Measurements from ENCODE around the gene NR4A3.
A peak's percentile ranks its signal among the peaks of the same experiment; 100 is the strongest.

NR4A3 gene

DNA sequence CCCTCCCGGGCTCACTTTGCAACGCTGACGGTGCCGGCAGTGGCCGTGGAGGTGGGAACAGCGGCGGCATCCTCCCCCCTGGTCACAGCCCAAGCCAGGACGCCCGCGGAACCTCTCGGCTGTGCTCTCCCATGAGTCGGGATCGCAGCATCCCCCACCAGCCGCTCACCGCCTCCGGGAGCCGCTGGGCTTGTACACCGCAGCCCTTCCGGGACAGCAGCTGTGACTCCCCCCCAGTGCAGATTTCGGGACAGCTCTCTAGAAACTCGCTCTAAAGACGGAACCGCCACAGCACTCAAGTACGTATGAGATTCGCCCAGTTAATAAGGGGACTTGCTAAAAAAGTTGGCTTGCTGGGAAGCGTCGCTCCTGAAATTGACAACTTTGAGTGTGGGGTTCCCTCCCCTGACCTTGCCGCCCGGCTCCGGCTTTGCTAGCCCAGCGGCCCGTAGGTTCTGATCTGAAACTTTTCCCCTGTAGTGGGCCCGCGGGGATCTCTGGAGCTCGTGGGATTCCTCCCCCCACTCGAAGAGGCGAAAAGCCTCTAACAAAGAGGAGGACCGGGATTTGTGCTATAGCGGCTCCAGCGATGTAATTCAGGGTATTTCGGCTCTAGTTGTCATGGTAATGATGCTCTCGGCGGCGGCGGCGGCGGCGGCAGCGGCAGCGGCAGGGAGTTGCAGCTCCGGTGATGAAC, 572 bp downstream of the NR4A3 start:
- Histone ChIP-seq H3K14ac (ENCODE audit: low read length in 2 of 2) (no peak overlapping the region), H3K9me3 (ENCODE audit: control insufficient read depth, low read length) (no peaks in the 10 kb centered on the region), H3K18ac (ENCODE audit: low read depth in 1 of 2, low read length in 2 of 2) (peak overlapping the region in 1 of 2 experiments; percentile 49), H3K4me2 (ENCODE audit: low read length, poor library complexity, severe bottlenecking) (peak overlapping the region; percentile 96), H3K27ac (ENCODE audit: low read length, poor library complexity, severe bottlenecking) (no peak overlapping the region), H2AK5ac (ENCODE audit: low read length, severe bottlenecking) (no peak overlapping the region), H3K4me1 (ENCODE audit: control insufficient read depth, insufficient read depth, low read depth, low read length) (peaks cover 38% of the 10 kb centered on the region), H2AFZ (ENCODE audit: low read depth, low read length) (peak overlapping the region; percentile 43), H3K4me3 (ENCODE audit: insufficient read depth in 1 of 2, low read depth in 1 of 2, low read length in 2 of 2) (peak overlapping the region; percentile 75 to 98), H3K79me1 (replicated peaks; ENCODE audit: low read length, poor library complexity, severe bottlenecking) (peaks cover 2% of the 10 kb centered on the region), H2BK120ac (ENCODE audit: low read depth, low read length) (no peak overlapping the region), H3K36me3 (ENCODE audit: control insufficient read depth in 1 of 2, insufficient read depth in 2 of 2, low read depth in 1 of 2, low read length in 2 of 2) (no peaks in the 10 kb centered on the region), H3K23ac (ENCODE audit: low read length in 2 of 2) (peak overlapping the region in 1 of 2 experiments; percentile 29), H2BK15ac (ENCODE audit: low read depth, poor library complexity, severe bottlenecking) (peak overlapping the region; percentile 40), H2BK12ac (ENCODE audit: low read length in 2 of 2) (no peak overlapping the region), H3K4ac (ENCODE audit: low read depth in 1 of 2, low read length in 2 of 2) (no peak overlapping the region), H4K91ac (ENCODE audit: low read length) (no peak overlapping the region), H2BK5ac (ENCODE audit: low read depth, low read length, poor library complexity, severe bottlenecking) (no peak overlapping the region), H3K27me3 (ENCODE audit: control insufficient read depth in 1 of 2, insufficient read depth in 1 of 2, low read length in 2 of 2) (peaks cover 19 to 38% of the 10 kb centered on the region in 2 experiments), H3K9ac (ENCODE audit: low read length) (peak overlapping the region; percentile 98), H4K8ac (ENCODE audit: low read length) (no peak overlapping the region)
- 1% methylated on average over 50 of the region's 51 CpGs for WGBS
- peak; percentile 81 for DNase-seq

DNA sequence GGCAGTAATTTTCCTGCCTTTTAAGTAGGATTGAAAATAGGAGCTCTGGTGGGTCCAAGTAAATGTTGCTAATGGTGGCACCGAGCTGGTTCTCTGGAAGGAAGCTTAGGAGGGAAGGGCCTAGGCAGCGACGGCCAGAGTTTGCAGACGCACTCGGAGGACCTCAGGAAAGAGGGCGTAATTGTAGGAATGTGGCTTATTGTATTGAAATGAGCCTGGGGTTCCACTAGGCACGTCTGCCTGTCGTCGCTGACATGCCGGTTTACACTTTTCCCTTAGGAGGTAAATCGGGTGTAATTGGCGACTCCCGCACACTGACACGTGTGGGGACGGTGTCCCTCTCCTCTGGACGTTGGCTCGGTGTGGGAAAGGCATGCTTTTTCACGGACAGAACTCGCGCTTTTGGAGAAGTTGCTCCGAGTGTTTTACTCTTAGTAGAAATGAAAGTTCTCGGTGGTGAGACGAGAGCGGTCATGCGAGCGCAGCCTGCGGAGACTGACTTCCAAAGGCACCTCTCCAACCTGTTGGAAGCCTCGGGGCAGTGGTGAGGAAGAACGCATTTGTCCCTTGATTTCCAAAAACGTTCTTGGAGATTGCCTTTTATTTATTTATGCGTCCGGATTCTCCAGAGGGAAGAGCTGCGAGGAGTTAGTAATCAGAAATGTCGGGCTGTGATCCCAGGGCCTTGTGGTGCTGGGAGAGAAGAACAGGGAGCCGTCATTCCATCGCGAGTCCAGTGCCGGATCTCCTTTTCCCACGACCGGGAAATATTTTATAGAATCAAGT, 1.3 kb downstream of the NR4A3 start:
- peak; percentile 56 for DNase-seq
- peak overlapping the region; percentile 98 for H3K9ac ChIP-seq (ENCODE audit: low read length)
- no peak overlapping the region for H3K27ac ChIP-seq (ENCODE audit: low read length, poor library complexity, severe bottlenecking)
- H3K14ac ChIP-seq (ENCODE audit: low read length in 2 of 2): no peak overlapping the region
- H2AFZ ChIP-seq (ENCODE audit: low read depth, low read length): no peak overlapping the region
- peak overlapping the region; percentile 96 for H3K4me2 ChIP-seq (ENCODE audit: low read length, poor library complexity, severe bottlenecking)
- H2BK15ac ChIP-seq (ENCODE audit: low read depth, poor library complexity, severe bottlenecking): no peak overlapping the region
- H3K23ac ChIP-seq (ENCODE audit: low read length in 2 of 2): no peak overlapping the region
- no peak overlapping the region for H2BK120ac ChIP-seq (ENCODE audit: low read depth, low read length)
- no peak overlapping the region for H2BK12ac ChIP-seq (ENCODE audit: low read length in 2 of 2)
- H2AK5ac ChIP-seq (ENCODE audit: low read length, severe bottlenecking): no peak overlapping the region
- H2BK5ac ChIP-seq (ENCODE audit: low read depth, low read length, poor library complexity, severe bottlenecking): no peak overlapping the region
- 1% methylated on average over 40 of the region's 40 CpGs for WGBS
- H3K4me1 ChIP-seq (ENCODE audit: control insufficient read depth, insufficient read depth, low read depth, low read length): peaks cover 40% of the 10 kb centered on the region
- H3K27me3 ChIP-seq (ENCODE audit: control insufficient read depth in 1 of 2, insufficient read depth in 1 of 2, low read length in 2 of 2): peaks cover 26 to 45% of the 10 kb centered on the region in 2 experiments
- H3K4ac ChIP-seq (ENCODE audit: low read depth in 1 of 2, low read length in 2 of 2): no peak overlapping the region
- no peak overlapping the region for H4K8ac ChIP-seq (ENCODE audit: low read length)
- no peaks in the 10 kb centered on the region for H3K36me3 ChIP-seq (ENCODE audit: control insufficient read depth in 1 of 2, insufficient read depth in 2 of 2, low read depth in 1 of 2, low read length in 2 of 2)
- H3K79me1 ChIP-seq (replicated peaks; ENCODE audit: low read length, poor library complexity, severe bottlenecking): peaks cover 2% of the 10 kb centered on the region
- no peaks in the 10 kb centered on the region for H3K9me3 ChIP-seq (ENCODE audit: control insufficient read depth, low read length)
- H3K18ac ChIP-seq (ENCODE audit: low read depth in 1 of 2, low read length in 2 of 2): no peak overlapping the region
- no peak overlapping the region for H4K91ac ChIP-seq (ENCODE audit: low read length)
- peak overlapping the region; percentile 57 to 98 for H3K4me3 ChIP-seq (ENCODE audit: insufficient read depth in 1 of 2, low read depth in 1 of 2, low read length in 2 of 2)

DNA sequence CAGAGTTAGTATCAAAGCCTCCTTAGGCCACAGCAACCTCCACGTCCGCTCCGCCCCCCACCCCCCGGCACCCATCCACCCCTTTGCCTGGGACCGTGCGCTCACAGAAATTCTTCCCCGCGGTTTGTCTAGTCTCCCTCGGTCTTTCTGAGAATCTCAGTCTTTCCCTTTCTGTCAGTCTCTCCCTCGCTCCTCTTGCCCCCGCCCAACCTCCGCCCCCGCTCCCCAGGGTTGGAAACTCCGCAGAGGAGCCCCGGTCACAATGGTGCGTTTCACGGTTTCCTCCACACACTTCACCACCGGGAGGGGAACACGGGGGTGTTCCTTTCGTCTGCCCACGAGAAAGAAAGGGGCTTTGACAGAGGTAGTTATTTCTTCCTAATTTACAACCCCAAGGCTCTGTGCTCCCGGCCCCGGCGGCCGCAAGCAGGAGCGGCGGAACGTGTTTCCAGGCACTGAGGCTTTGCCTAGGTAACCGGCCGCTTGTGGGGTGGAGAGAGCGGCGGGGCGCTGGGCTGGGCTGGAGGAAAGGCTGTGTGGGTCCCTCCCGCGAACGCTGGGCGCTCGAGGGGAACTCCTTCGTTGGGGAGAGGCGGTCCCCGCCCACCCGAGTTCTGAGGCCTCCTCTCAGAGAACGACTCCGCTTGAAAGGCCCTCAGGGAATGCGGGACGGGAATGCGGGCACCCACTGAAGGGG, 2.1 kb downstream of the NR4A3 start:
- no peak overlapping the region for H3K4ac ChIP-seq (ENCODE audit: low read depth in 1 of 2, low read length in 2 of 2)
- H3K36me3 ChIP-seq (ENCODE audit: control insufficient read depth in 1 of 2, insufficient read depth in 2 of 2, low read depth in 1 of 2, low read length in 2 of 2): no peaks in the 10 kb centered on the region
- peak; percentile 54 for DNase-seq
- no peak overlapping the region for H3K18ac ChIP-seq (ENCODE audit: low read depth in 1 of 2, low read length in 2 of 2)
- 3% methylated on average over 40 of the region's 47 CpGs for WGBS
- H3K9me3 ChIP-seq (ENCODE audit: control insufficient read depth, low read length): no peaks in the 10 kb centered on the region
- H3K4me1 ChIP-seq (ENCODE audit: control insufficient read depth, insufficient read depth, low read depth, low read length): peaks cover 46% of the 10 kb centered on the region
- no peak overlapping the region for H3K27ac ChIP-seq (ENCODE audit: low read length, poor library complexity, severe bottlenecking)
- no peaks in the 10 kb centered on the region for H3K79me1 ChIP-seq (replicated peaks; ENCODE audit: low read length, poor library complexity, severe bottlenecking)
- H2BK5ac ChIP-seq (ENCODE audit: low read depth, low read length, poor library complexity, severe bottlenecking): no peak overlapping the region
- peak overlapping the region; percentile 70 for H2BK15ac ChIP-seq (ENCODE audit: low read depth, poor library complexity, severe bottlenecking)
- H3K14ac ChIP-seq (ENCODE audit: low read length in 2 of 2): no peak overlapping the region
- no peak overlapping the region for H4K91ac ChIP-seq (ENCODE audit: low read length)
- H2AFZ ChIP-seq (ENCODE audit: low read depth, low read length): peak overlapping the region; percentile 46
- H2BK120ac ChIP-seq (ENCODE audit: low read depth, low read length): no peak overlapping the region
- peak overlapping the region; percentile 41 to 98 for H3K4me3 ChIP-seq (ENCODE audit: insufficient read depth in 1 of 2, low read depth in 1 of 2, low read length in 2 of 2)
- no peak overlapping the region for H2BK12ac ChIP-seq (ENCODE audit: low read length in 2 of 2)
- H4K8ac ChIP-seq (ENCODE audit: low read length): no peak overlapping the region
- H3K23ac ChIP-seq (ENCODE audit: low read length in 2 of 2): peak overlapping the region; percentile 5 to 83
- H3K4me2 ChIP-seq (ENCODE audit: low read length, poor library complexity, severe bottlenecking): peak overlapping the region; percentile 96
- no peak overlapping the region for H2AK5ac ChIP-seq (ENCODE audit: low read length, severe bottlenecking)
- peaks cover 28 to 50% of the 10 kb centered on the region in 2 experiments for H3K27me3 ChIP-seq (ENCODE audit: control insufficient read depth in 1 of 2, insufficient read depth in 1 of 2, low read length in 2 of 2)
- peak overlapping the region; percentile 98 for H3K9ac ChIP-seq (ENCODE audit: low read length)

Data from mesenchymal stem cell (in vitro differentiated cells and primary cell).